ENCODE results near the gene DLL3. TPM values are rescaled to one million over a fixed set of nuclear protein-coding genes. Genes with fewer than 3 reads are reported as not detected.
A peak's percentile ranks its signal among the peaks of the same experiment; 100 is the strongest.

The DLL3 gene
- total and polyA plus RNA-seq, 10 of the 15 experiments (the other 5 are each of a cell fraction or from before 2014, with no cell fraction given): 0.18 to 2.0 (median 0.95) TPM

DNA sequence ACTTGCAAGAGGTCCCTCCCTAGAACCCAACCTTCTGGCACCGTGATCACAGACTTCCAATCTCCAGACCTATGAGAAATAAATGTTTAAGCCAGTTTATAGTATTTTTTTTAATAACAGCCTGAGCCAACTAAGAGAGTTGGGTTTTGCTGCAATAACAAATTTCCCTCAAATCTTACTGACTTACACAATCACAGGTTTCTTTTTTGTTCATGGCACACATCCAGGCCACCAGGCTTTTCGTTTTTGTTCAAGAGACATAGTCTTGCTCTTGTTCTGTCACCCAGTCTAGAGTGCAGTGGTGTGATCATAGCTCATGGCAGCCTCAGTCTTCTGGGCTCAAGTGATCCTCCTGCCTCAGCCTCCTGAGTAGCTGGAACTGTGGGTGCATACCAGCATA, 14.2 kb downstream of the DLL3 start:
- CTCF ChIA-PET: no interaction called here

DNA sequence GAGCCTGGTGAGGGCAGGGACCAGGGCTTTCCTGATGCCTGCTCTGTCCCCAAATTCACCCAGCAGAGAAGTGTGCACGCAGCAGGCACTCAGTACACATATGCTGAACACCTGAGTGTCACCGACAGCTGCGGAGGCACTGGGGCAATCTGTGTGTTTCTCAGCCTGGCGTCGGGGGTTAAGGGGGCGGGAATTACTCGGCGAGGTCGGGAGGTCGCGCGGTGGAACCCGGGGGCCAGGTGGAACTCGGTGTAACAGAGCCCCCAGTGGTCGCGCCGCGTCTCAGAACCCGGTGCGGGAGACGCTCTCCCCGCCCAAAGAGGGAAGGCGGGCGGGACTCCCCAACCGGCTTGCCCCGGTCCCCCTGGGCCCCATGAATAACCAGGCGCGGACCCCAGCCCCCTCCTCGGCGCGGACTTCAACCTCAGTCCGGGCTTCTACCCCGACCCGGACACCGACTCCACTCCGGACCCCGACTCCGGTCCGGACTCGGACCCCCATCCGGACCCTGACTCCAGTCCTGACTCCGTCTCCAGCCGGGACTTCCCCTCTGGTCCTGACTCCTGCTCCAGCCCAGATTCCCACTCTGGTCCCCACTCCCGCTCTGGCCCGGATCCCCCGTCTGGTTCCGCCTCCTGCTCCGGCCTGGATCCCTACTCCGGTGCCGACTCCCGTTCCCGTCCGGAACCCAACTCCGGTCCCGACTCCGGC, 16.2 kb downstream of the DLL3 start, which contains the start of gene SELENOV:
Gene SELENOV, plus strand, starts transcription at position 300 of the 711 bp plus-strand sequence. Its CDS starts 74 bp downstream, at position 374.
- Histone ChIP-seq H3K4me3 (peak within 1 kb of the TSS; percentile 36; the same call in 1 of the 2 replicates), H3K9ac (ENCODE audit: control insufficient read depth, insufficient read depth, low read length) (no peak within 1 kb of the TSS), H3K9me3 (replicated peaks; ENCODE audit: control insufficient read depth, insufficient read depth, low read length) (no peaks in the 10 kb centered on the region), H3K4me2 (ENCODE audit: control insufficient read depth, insufficient read depth) (peak within 1 kb of the TSS; percentile 69), H3K4me1 (ENCODE audit: control insufficient read depth, insufficient read depth, low read length) (peaks cover 11% of the 10 kb centered on the region), H3K27me3 (replicated peaks in 1 of 2; ENCODE audit: control insufficient read depth in 2 of 2, insufficient read depth in 2 of 2, low read length in 1 of 2) (peaks cover 9 to 22% of the 10 kb centered on the region in 2 experiments), H4K20me1 (ENCODE audit: control insufficient read depth, insufficient read depth) (no peaks in the 10 kb centered on the region), H3K27ac (ENCODE audit: control insufficient read depth, insufficient read depth) (no peak within 1 kb of the TSS), H3K36me3 (ENCODE audit: control insufficient read depth in 2 of 2, insufficient read depth in 2 of 2, low read length in 1 of 2) (no peaks in the 10 kb centered on the region), H2AFZ (ENCODE audit: control insufficient read depth, low read depth, low read length) (no peak within 1 kb of the TSS; the same call in 1 of the 2 replicates), H3K79me2 (ENCODE audit: control insufficient read depth, insufficient read depth, low read length) (no peaks in the 10 kb centered on the region)
- CTCF ChIA-PET: interaction anchor here (0.6 to 0.9 kb wide), 2 partner anchors 19 to 40 kb away, joined by 3 read pairs; no protein-coding TSS in a partner anchor
- in situ Hi-C loops (cut with MboI) (no loop called here), intact Hi-C loops (cut with micrococcal nuclease; ENCODE audit: unreplicated experiment) (no loop called here)
- FAIRE-seq (no peak), DNase-seq (ENCODE audit: low read depth, low spot score) (no peak), ATAC-seq (peak; percentile 34)
- BruUV-seq (replicated peaks): no TSS peak
- RAD21 ChIA-PET (ENCODE audit: unreplicated experiment): no interaction called here
- TF ChIP-seq POLR2A (IDR thresholded peaks at IDR 0.05; ENCODE audit: low read depth, low read length) (no peak), IKZF1 (conservative IDR thresholded peaks at IDR 0.05) (peak; percentile 26; the same call in 1 of the 2 replicates), CBX5 (IDR thresholded peaks at IDR 0.05; ENCODE audit: low read depth) (no peak), KLF5 (IDR thresholded peaks at IDR 0.05; ENCODE audit: partially characterized antibody) (no peak), HDAC2 (IDR thresholded peaks at IDR 0.05) (no peak), NR2F1 (conservative IDR thresholded peaks at IDR 0.05) (peak; percentile 74; the same call in 1 of the 2 replicates)
- SMC1A ChIA-PET (ENCODE audit: uncharacterized antibody, unreplicated experiment): no interaction called here
- 17% methylated on average over 49 of the region's 56 CpGs for WGBS (ENCODE audit: insufficient coverage, insufficient replicate concordance, low lambda C conversion rate, missing lambda C conversion rate)
- POLR2A ChIA-PET: no interaction called here

More for the DNA sequence above, 14.2 kb downstream of the DLL3 start:
- ATAC-seq (no peak), DNase-seq (ENCODE audit: low read depth, low spot score) (no peak), FAIRE-seq (no peak)
- Histone ChIP-seq H3K9me3 (replicated peaks; ENCODE audit: control insufficient read depth, insufficient read depth, low read length) (no peaks in the 10 kb centered on the region), H3K27me3 (replicated peaks in 1 of 2; ENCODE audit: control insufficient read depth in 2 of 2, insufficient read depth in 2 of 2, low read length in 1 of 2) (peaks cover 9 to 22% of the 10 kb centered on the region in 2 experiments), H3K4me3 (no peak overlapping the region), H4K20me1 (ENCODE audit: control insufficient read depth, insufficient read depth) (no peaks in the 10 kb centered on the region), H3K4me2 (ENCODE audit: control insufficient read depth, insufficient read depth) (no peak overlapping the region), H3K27ac (ENCODE audit: control insufficient read depth, insufficient read depth) (no peak overlapping the region), H3K9ac (ENCODE audit: control insufficient read depth, insufficient read depth, low read length) (no peak overlapping the region), H3K36me3 (ENCODE audit: control insufficient read depth in 2 of 2, insufficient read depth in 2 of 2, low read length in 1 of 2) (no peaks in the 10 kb centered on the region), H3K79me2 (ENCODE audit: control insufficient read depth, insufficient read depth, low read length) (no peaks in the 10 kb centered on the region), H3K4me1 (ENCODE audit: control insufficient read depth, insufficient read depth, low read length) (peaks cover 11% of the 10 kb centered on the region), H2AFZ (ENCODE audit: control insufficient read depth, low read depth, low read length) (no peak overlapping the region)
- intact Hi-C loops (cut with micrococcal nuclease; ENCODE audit: unreplicated experiment): no loop called here
- in situ Hi-C loops (cut with MboI): no loop called here
- ChIA-PET SMC1A (ENCODE audit: uncharacterized antibody, unreplicated experiment) (interaction anchor here (0.7 to 0.8 kb wide), 2 partner anchors 12 to 1272 kb away, joined by 3 to 5 read pairs; no protein-coding TSS in a partner anchor), POLR2A (no interaction called here), RAD21 (ENCODE audit: unreplicated experiment) (no interaction called here)
- no TSS peak for BruUV-seq (replicated peaks)
- TF ChIP-seq FOS (IDR thresholded peaks at IDR 0.05; ENCODE audit: borderline replicate concordance, extremely low read depth, insufficient read length) (no peak), MYC (IDR thresholded peaks at IDR 0.05; ENCODE audit: insufficient read depth, insufficient read length, insufficient replicate concordance, low read length, severe bottlenecking) (no peak)
- 0% methylated on average over 2 of the region's 2 CpGs for WGBS (ENCODE audit: insufficient coverage, insufficient replicate concordance, low lambda C conversion rate, missing lambda C conversion rate)
